IPS-NIHi11 (cell line): ENCODE data around the gene RBM18.

Experiments used
- DNase-seq: peaks from one replicate; pipeline ENCODE4 v3.0.0; 2012; ENCODE audit warnings: mixed read lengths, low spot score

Gene RBM18

DNA sequence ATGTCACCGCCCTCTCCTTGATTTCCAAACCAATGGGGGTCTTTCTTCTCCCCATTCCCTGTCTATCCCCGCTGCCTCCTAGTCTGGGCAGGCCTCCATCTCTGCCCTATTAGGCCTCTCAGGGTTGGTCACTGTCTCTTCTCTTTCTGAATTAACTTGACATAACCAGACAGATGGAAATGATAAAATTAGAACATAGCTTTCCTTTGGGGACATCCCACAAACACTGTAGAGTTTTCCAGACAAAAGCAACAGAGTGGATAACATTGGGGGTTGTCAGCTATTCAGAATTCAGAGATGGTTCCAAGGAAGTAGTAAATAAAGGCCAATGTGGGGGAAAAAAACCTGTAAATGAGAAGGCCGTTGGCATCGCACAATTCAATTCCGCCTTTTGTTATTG is 60.6 kb downstream of the RBM18 start:
- DNase-seq: no peak

DNA sequence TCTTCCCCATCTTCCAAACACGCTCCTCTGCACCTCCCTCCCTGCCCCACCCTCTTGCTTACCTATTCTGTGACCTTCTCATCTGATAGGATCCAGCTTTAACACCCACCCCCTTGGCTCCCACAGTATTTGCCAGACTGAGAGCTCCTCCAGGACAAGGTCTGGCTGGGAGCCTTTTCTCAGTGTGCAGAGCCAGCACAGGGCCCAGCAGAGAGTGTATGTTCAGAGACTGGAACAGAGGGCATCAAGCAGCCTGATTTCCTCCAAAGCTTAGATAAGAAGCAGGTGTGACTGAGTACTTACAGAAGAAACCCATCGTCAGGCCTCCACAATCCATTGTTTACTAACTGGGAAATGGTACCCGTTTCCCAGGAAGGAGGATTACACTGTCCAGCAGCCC is 62.5 kb downstream of the RBM18 start:
- no peak for DNase-seq

DNA sequence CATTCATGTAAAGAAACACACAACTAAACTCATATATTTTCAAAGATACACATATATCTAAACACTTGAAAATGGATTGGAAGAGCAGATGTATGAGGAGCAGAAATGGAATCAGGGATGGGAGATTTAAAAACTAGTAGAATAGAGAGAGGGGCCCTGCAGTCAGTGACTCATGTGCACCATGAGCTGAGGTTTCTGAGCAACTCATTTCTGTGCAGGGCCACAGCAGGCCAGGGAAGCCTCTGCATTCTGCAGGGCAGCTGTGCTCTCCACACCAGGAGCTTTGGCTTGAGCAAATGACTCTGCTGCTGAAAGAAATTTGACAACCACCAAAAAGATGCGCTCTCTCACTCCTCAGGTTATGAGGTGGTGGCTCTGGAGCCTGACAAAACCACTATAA is 63.0 kb downstream of the RBM18 start:
- no peak for DNase-seq

DNA sequence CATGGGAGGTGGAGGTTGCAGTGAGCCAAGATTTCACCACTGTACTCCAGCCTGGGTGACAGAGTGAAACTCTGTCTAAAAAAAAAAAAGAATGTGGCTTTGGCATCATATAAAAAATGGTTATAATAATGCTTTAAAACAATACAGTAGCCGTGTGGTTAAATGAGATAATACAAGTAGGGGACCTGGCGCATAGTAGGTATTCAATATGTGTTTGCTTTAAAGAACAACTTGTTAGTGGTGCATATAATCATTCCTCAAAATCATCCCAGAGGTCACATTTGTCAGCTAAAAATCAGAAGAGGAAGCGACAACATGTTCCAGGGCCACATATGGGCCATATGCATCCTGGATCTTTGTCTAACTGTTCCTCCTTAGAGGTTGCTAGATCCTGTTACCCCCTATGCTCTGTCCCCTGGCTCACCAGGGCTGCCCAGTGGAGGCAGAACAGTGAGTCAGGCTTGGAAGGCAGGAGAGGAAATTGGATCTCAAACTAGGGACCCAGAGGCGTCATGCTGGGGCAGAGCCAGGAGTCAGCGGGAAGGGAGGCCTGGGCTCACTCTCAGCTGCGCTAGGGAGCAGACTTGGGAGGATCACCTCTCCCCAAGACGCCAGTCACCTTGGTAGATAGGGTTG is 63.6 kb downstream of the RBM18 start:
- DNase-seq: no peak

DNA sequence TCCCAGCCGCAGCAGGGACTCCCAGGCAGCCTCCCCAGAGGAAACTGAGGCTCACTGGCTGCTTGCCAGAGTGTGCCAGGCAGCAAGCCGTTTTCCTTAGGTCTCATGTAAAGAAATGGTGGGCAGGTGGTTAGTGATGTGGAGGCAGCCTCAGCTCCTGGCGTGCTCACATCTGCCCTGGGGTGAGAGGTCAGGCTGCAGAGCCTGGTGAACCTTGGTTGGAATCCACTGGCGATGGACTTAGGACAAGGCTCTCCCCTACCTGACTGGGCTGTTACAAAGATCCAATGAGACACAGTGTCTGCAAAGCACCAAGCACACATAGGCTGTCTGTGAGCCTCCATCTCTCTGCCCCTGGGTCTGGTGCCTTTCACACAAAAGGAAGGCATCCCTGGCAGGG is 66.8 kb downstream of the RBM18 start:
- no peak for DNase-seq

DNA sequence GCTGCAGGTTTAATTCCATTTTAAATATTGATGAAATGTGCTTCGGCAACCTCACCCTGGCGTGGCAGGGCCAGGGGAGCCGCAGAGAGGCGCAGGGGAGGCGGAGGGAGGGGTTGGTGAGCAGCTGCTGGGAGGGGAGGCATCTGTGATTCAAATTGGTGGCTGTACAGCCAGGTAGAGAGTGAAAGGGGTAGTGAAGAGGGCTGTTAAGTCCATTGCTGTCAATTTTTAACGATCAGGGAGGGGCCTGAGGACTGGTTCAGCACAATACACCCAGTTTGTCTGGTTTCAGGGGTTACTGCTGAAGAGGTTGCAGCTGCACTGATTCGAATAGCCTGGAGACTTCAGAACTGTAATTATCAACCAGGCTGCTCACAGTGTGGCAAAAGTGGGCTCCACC is 67.2 kb downstream of the RBM18 start:
- no peak for DNase-seq

DNA sequence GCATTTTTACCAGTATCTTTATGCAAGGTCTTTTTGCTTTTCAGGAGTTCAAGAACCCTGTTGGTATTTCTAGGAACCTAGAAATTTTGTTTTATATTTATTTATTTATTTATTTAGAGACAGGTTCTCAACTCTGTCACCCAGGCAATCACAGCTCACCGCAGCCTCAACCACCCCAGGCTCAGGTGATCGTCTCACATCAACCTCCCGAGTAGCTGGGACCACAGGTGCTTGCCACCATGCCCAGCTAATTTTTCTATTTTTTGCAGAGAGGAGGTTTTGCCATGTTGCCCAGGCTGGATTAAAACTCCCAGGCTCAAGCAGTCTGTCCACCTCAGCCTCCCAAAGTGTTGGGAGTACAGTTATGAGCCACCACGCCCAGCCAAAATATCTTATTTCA is 68.8 kb downstream of the RBM18 start:
- DNase-seq: no peak

DNA sequence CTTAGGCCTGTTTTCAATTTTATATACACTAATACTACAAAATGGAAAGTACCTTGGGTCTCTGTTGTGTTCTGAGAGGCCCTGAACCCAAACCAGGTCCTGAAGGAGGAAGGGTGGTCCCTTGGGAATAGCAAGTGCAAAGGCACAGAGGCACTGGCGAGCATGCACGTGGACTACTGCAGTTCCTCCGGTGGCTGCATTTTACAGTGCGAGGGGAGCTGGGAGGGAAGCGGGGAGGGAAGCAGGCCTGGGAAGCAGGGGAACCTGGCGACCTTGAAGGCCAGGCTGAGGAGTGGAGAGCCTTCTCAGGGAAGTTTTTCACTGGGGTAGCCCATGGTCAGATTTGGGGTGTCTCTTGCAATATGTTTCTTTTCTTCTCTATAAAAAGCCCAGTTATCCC is 71.0 kb downstream of the RBM18 start:
- DNase-seq: no peak

DNA sequence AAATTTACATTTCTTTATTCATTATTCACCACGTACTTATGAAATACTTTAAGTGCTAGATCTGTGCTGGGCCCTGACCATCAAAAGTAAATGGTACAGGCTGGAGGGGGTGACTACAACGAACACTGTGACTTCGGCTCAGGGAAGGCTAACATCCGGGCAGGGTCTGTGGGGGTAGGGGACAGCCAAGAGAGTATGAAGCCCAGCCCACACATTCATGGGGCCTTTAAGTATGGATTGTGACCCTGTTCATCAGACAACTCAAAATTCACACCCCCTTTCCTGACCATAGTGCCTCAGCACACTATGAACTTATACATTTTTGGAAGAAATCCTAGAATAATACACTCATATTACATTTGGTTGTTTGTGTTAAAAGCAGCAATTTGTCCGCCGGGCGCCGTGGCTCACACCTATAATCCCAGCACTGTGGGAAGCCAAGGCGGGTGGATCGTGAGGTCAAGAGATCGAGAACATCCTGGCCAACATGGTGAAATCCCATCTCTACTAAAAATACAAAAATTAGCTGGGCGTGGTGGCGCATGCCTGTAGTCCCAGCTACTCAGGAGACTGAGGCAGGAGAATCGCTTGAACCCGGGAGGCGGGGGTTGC is 71.6 kb downstream of the RBM18 start:
- no peak for DNase-seq

DNA sequence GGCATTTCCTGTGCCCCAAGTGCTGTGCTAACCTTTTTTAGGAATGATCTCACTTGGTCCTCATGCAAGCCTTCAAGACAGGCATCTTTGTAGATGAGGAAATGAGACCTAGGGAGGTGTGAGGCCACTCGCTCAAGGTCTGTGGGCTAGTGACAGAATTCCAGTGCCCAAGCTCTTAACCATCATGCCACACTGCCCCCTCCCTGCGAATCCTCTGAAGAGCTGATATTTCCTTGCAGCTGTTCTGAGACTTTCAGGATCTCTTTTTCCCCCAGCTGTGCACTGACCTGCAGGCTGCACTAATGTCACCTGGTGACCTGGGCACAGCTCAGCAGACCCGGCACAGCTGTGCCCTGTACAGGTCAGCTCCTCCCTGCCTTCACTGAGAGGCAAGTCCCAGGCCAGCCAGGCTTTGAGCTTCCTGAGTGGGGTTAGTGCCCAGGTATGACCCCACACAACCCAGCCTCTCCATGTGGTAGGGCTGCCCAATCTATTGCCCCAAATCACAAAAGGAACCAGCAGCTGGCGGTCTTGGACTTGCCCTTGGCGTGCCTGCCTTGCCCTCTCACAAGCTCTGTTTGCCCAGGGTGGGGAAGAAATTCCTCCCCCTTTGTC is 72.3 kb downstream of the RBM18 start:
- no peak for DNase-seq

DNA sequence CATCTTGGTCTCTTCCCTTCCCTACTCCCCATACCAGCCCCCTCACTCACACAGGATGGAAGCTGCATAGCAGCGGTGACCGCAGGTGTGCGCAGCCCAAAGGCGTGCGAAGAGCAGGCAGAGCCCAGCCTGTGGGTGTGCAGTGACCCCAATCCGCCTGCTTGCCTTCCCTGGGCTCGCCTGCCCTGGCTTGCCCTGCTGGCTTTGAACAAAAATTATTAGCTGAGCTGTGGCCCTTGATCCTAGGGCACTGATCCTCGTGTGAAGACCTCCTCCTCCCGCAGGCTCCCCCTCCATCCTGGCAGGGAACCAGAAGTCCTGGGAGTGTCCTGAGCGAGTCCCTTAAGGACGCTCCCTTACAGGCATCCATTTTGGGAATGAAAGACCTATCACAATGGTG is 73.1 kb downstream of the RBM18 start:
- no peak for DNase-seq

DNA sequence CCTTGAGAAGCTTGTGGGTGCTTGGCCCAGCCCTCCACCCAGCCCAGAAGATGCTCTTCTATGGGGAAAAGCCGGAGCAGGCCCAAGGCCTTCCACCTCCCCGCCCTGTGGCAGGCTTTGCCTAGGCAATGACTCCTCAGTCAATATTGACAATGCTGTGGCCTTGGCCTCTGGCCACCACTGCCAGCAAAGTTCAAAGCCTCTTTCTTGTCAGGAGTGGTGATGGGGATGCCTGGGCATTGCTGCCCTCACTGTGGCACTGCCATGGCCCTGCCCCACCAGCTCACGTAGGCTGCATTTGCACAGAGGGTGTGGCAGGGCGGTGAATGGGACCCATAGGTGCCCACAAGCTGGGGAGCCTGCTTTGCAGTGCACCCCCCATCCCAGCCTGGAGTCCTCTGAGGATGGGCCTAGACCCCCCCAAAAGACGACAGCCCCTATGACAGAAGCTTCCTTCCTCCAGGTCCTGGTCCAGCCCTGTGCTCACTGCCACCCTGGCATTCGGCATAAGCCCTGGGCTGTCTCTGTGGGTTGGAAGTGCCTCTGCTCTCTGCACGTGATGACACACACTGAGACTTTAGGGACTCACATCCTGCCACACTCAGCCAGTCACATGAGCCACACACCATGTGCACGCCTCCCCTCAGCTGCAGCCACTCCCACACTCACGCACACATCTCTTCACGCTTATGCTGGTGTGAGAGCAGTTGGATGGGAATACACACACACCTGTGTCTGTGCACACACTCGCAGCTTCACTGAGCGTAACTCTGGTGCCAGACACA is 73.9 kb downstream of the RBM18 start:
- DNase-seq: no peak

DNA sequence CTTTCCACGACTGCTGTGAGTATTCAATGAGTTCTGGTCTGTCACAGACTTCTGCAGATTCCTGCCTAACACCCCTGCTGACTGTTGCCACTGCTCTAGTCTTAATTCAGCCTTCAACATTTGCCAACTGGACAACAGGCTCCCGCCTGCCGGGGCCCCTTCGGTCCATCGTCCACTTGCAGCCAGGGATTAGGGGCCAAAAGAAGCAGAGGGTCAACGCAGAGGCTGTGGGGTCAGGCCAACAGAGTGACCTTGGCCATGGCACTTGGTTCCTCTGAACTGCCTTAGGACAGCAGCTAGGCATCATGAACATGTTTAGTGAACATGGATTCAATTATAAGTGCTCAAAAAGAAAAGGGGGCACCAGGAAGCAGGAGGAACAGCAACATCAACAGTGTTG is 76.3 kb downstream of the RBM18 start:
- no peak for DNase-seq
